T-helper 1 cell treated with Interleukin-12 subunit alpha and Interleukin-12 subunit beta and Interleukin-4 antibody, amounts not matched to agents 30 ng/mL and 1 ng/mL, for 36 hours (primary cell): ENCODE results near the gene LLPH. TPM values are rescaled to one million over a fixed set of nuclear protein-coding genes. Genes with fewer than 3 reads are reported as not detected.

ENCODE experiments used
- intact Hi-C: fragments of 100-400 bp; cut with micrococcal nuclease; formaldehyde crosslinking; loops from one replicate; pipeline ENCODE4 v1.15.1; 2024
- total RNA-seq: library from RNA; stranded (reverse); gene quantifications from 2 replicates; pipeline ENCODE4 v1.2.3, GENCODE V29; 2022

The LLPH gene
- total RNA-seq, 1 donor from 2014 or later = 30.7 TPM

GRCh38 chr12:66107451-66107915, 23.1 kb downstream of the LLPH start:
- intact Hi-C loops = loop anchor here (1.0 to 5.0 kb wide), 6 partner anchors 23 to 1216 kb away; partner anchors contain the start of gene LLPH

- intact Hi-C loops = no loop called here
Observed at GRCh38 chr12:66103016-66103913, 27.3 kb downstream of the LLPH start.

GRCh38 chr12:66092559-66093269, 37.8 kb downstream of the LLPH start:
- intact Hi-C loops = no loop called here

GRCh38 chr12:66090157-66090556, 40.4 kb downstream of the LLPH start:
- intact Hi-C loops = no loop called here

- intact Hi-C loops = loop anchor here (1.0 to 5.0 kb wide), 4 partner anchors 485 to 1196 kb away; no protein-coding TSS in a partner anchor
Observed at GRCh38 chr12:66087365-66087943, 43.1 kb downstream of the LLPH start.

- intact Hi-C loops = loop anchor here (5.0 kb wide), 1 partner anchor 629 kb away; no protein-coding TSS in a partner anchor
Observed at GRCh38 chr12:66085998-66086397, 44.6 kb downstream of the LLPH start.

GRCh38 chr12:66085213-66085612, 45.3 kb downstream of the LLPH start:
- intact Hi-C loops = loop anchor here (5.0 kb wide), 1 partner anchor 628 kb away; no protein-coding TSS in a partner anchor

GRCh38 chr12:66083766-66084165, 46.8 kb downstream of the LLPH start:
- intact Hi-C loops = no loop called here

GRCh38 chr12:66082744-66083143, 47.8 kb downstream of the LLPH start:
- intact Hi-C loops = no loop called here

GRCh38 chr12:66080791-66081190, 49.8 kb downstream of the LLPH start:
- intact Hi-C loops = no loop called here

- intact Hi-C loops = no loop called here
Observed at GRCh38 chr12:66077542-66077941, 53.0 kb downstream of the LLPH start.

- intact Hi-C loops = no loop called here
Observed at GRCh38 chr12:66074561-66074960, 56.0 kb downstream of the LLPH start.

GRCh38 chr12:66072566-66072965, 58.0 kb downstream of the LLPH start:
- intact Hi-C loops = no loop called here

GRCh38 chr12:66072135-66072534, 58.4 kb downstream of the LLPH start:
- intact Hi-C loops = no loop called here

- intact Hi-C loops = no loop called here
Observed at GRCh38 chr12:66071549-66071948, 59.0 kb downstream of the LLPH start.

- intact Hi-C loops = no loop called here
Observed at GRCh38 chr12:66070378-66071120, 60.0 kb downstream of the LLPH start.

GRCh38 chr12:66066929-66067523, 63.5 kb downstream of the LLPH start:
- intact Hi-C loops = no loop called here
